ENCODE results near the gene PPP1R1A.

GRCh38 chr12:54579258-54579657 lies 9.2 kb downstream of the PPP1R1A start:
- TF ChIP-seq CTCF (IDR thresholded peaks at IDR 0.05; ENCODE audit: low read depth, low read length, poor library complexity, severe bottlenecking) (no peak), EZH2phosphoT487 (IDR thresholded peaks at IDR 0.05; ENCODE audit: borderline replicate concordance, low read length) (no peak)
